Activated T-cell treated with anti-CD3 and anti-CD28 coated beads, Interleukin-2, amount 50 U/mL, for 72 hours (primary cell): Measurements from ENCODE around the gene C17orf113. TPM values are rescaled to one million over a fixed set of nuclear protein-coding genes. Genes with fewer than 3 reads are reported as not detected.

Experiments
- ATAC-seq, 2 donors: fragments of 150-1000 bp; cut with Tn5 transposase; replicated peaks in 1 of 2; 2 replicates each; pipeline ENCODE4 v1.10.0; 2021; ENCODE audit warnings: moderate library complexity in 2 of 2, mild to moderate bottlenecking in 1 of 2
- DNase-seq, 2 donors: peaks; one replicate each; pipeline ENCODE4 v3.0.0; 2021 to 2022; ENCODE audit warnings: mixed read lengths in 1 of 2
- H3K27ac Mint-ChIP-seq: one replicate; pipeline ENCODE4 v1.8.0; 2022; ENCODE audit warnings: mild to moderate bottlenecking, moderate library complexity, mixed read lengths
- H3K27me3 Mint-ChIP-seq: one replicate; pipeline ENCODE4 v1.8.0; 2022; ENCODE audit warnings: low read depth, mixed read lengths
- H3K36me3 Mint-ChIP-seq, 2 donors: one replicate each; pipeline ENCODE4 v1.8.0; 2022; ENCODE audit warnings: mixed read lengths in 2 of 2, mild to moderate bottlenecking in 1 of 2; ENCODE audit not compliant: insufficient read depth in 2 of 2
- H3K4me1 Mint-ChIP-seq: one replicate; pipeline ENCODE4 v1.8.0; 2022; ENCODE audit warnings: low read depth, mixed read lengths
- H3K4me3 Mint-ChIP-seq, 2 donors: one replicate each; pipeline ENCODE4 v1.8.0; 2022; ENCODE audit warnings: mild to moderate bottlenecking in 2 of 2, mixed read lengths in 2 of 2, moderate library complexity in 2 of 2
- H3K9me3 Mint-ChIP-seq, 2 donors: one replicate each; pipeline ENCODE4 v1.8.0; 2022; ENCODE audit warnings: mixed read lengths in 2 of 2
- total RNA-seq, 2 donors: library from RNA; stranded (reverse); gene quantifications; one replicate each; pipeline ENCODE4 v1.2.3, GENCODE V29; 2022

C17orf113 gene
- 1 to 10 TPM in 1 of 2 donors, under 1 TPM in 1; 0.86 to 1.3 TPM for total RNA-seq

- Mint-ChIP-seq H3K27ac (no peak within 1 kb of the TSS), H3K27me3 (peaks cover 54% of the 10 kb centered on the region), H3K9me3 (no peaks in the 10 kb centered on the region), H3K4me3 (peak within 1 kb of the TSS; percentile 71 to 77), H3K4me1 (peaks cover 4% of the 10 kb centered on the region), H3K36me3 (no peaks in the 10 kb centered on the region)
- DNase-seq (peak; percentile 64 to 65), ATAC-seq (peak; percentile 85 to 86)
Observed at GRCh38 chr17:42050393-42051012, at the start of gene C17orf113. C17orf113 (minus strand) TSS chr17:42050601; CDS start chr17:42043376, 7,225 bp downstream.

- Mint-ChIP-seq H3K27ac (no peak overlapping the region), H3K4me3 (no peak overlapping the region), H3K36me3 (no peaks in the 10 kb centered on the region), H3K27me3 (peaks cover 22% of the 10 kb centered on the region), H3K4me1 (peaks cover 10% of the 10 kb centered on the region), H3K9me3 (no peaks in the 10 kb centered on the region)
- ATAC-seq (peak; percentile 10 to 18), DNase-seq (no peak)
Observed at GRCh38 chr17:42098730-42099399, 48.5 kb upstream of the C17orf113 start.

GRCh38 chr17:42097691-42098631, 47.6 kb upstream of the C17orf113 start, which contains the start of gene ZNF385C:
ZNF385C (minus strand) TSS chr17:42098473; CDS start chr17:42063056, 35,417 bp downstream.
- Mint-ChIP-seq H3K27me3 (peaks cover 22% of the 10 kb centered on the region), H3K4me3 (peak within 1 kb of the TSS; percentile 61 to 63), H3K9me3 (no peaks in the 10 kb centered on the region), H3K27ac (no peak within 1 kb of the TSS), H3K4me1 (peaks cover 10% of the 10 kb centered on the region), H3K36me3 (no peaks in the 10 kb centered on the region)
- DNase-seq (peak in 1 of 2 donors; percentile 45), ATAC-seq (peak; percentile 72 to 73)

- ATAC-seq = no peak
- DNase-seq = no peak
- Mint-ChIP-seq H3K9me3 (no peaks in the 10 kb centered on the region), H3K4me1 (peaks cover 10% of the 10 kb centered on the region), H3K36me3 (no peaks in the 10 kb centered on the region), H3K27ac (no peak overlapping the region), H3K27me3 (peaks cover 22% of the 10 kb centered on the region), H3K4me3 (no peak overlapping the region)
Observed at GRCh38 chr17:42096360-42097111, 46.1 kb upstream of the C17orf113 start.

- Mint-ChIP-seq H3K9me3 (no peaks in the 10 kb centered on the region), H3K4me3 (no peak overlapping the region), H3K36me3 (no peaks in the 10 kb centered on the region), H3K27ac (no peak overlapping the region), H3K27me3 (peaks cover 24% of the 10 kb centered on the region), H3K4me1 (peaks cover 10% of the 10 kb centered on the region)
- DNase-seq = no peak
- ATAC-seq = no peak
Observed at GRCh38 chr17:42094375-42095069, 44.1 kb upstream of the C17orf113 start.

GRCh38 chr17:42092939-42093338, 42.5 kb upstream of the C17orf113 start:
- ATAC-seq (no peak), DNase-seq (no peak)
- no peak overlapping the region for H3K4me3 Mint-ChIP-seq
- peaks cover 7% of the 10 kb centered on the region for H3K4me1 Mint-ChIP-seq
- peaks cover 26% of the 10 kb centered on the region for H3K27me3 Mint-ChIP-seq
- no peaks in the 10 kb centered on the region for H3K9me3 Mint-ChIP-seq
- no peak overlapping the region for H3K27ac Mint-ChIP-seq
- H3K36me3 Mint-ChIP-seq = no peaks in the 10 kb centered on the region

DNA sequence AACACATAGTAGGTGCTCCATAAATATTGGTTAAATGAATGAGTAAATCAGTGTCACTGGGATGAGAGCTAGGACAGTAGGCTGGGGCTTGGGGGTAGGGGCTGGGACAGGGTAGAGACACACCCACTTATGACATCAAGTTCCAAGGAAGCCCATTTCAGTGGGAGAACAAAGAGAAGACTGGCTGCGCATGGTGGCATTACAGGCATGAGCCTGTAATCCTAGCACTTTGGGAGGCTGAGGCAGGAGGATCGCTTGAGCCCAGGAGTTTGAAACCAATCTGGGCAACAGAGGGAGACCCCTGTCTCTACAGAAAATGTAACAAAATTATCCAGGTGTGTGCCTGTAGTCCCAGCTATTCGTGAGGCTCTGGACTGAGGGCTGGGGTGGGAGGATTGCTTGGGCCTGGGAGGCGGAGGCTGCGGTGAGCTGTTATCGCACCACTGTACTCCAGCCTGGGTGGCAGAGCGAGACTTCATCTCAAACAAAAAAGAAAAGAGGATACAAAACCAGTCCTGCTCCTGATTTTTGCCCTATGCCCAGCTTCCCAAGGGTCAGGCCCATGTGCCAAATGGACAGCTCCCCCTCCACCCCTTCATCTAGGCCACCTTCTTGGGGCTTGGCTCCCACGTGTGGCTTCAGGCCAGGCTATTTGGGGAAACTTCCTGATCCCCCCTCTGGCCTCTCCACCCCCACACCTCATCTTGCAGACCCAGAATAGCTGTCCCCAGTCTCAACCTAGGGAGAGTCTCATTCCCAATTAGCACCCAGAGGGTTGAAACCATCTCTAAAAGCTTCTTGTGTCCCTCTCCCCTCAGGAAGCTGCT, 40.8 kb upstream of the C17orf113 start:
- H3K27ac Mint-ChIP-seq = no peak overlapping the region
- no peak for ATAC-seq
- H3K4me3 Mint-ChIP-seq = no peak overlapping the region
- peaks cover 8% of the 10 kb centered on the region for H3K27me3 Mint-ChIP-seq
- H3K36me3 Mint-ChIP-seq = no peaks in the 10 kb centered on the region
- H3K9me3 Mint-ChIP-seq = no peaks in the 10 kb centered on the region
- DNase-seq = no peak
- H3K4me1 Mint-ChIP-seq = no peaks in the 10 kb centered on the region

GRCh38 chr17:42088736-42089135, 38.3 kb upstream of the C17orf113 start:
- no peak for ATAC-seq
- Mint-ChIP-seq H3K27me3 (peaks cover 7% of the 10 kb centered on the region), H3K36me3 (no peaks in the 10 kb centered on the region), H3K4me3 (no peak overlapping the region), H3K27ac (no peak overlapping the region), H3K4me1 (no peaks in the 10 kb centered on the region), H3K9me3 (no peaks in the 10 kb centered on the region)
- no peak for DNase-seq

GRCh38 chr17:42087736-42088705, 37.6 kb upstream of the C17orf113 start:
- no peaks in the 10 kb centered on the region for H3K4me1 Mint-ChIP-seq
- no peaks in the 10 kb centered on the region for H3K36me3 Mint-ChIP-seq
- peaks cover 7% of the 10 kb centered on the region for H3K27me3 Mint-ChIP-seq
- ATAC-seq (no peak), DNase-seq (no peak)
- H3K4me3 Mint-ChIP-seq = no peak overlapping the region
- no peak overlapping the region for H3K27ac Mint-ChIP-seq
- H3K9me3 Mint-ChIP-seq = no peaks in the 10 kb centered on the region

- DNase-seq = no peak
- Mint-ChIP-seq H3K36me3 (no peaks in the 10 kb centered on the region), H3K9me3 (no peaks in the 10 kb centered on the region), H3K27ac (no peak overlapping the region), H3K4me3 (no peak overlapping the region), H3K4me1 (no peaks in the 10 kb centered on the region), H3K27me3 (peaks cover 7% of the 10 kb centered on the region)
- no peak for ATAC-seq
Observed at GRCh38 chr17:42087042-42087701, 36.8 kb upstream of the C17orf113 start.
